HG02981 (cell line): ENCODE data around the gene OSBPL6.

Experiments
- ATAC-seq: cut with Tn5 transposase; IDR thresholded peaks from one replicate; pipeline ENCODE4 v1.9.1; 2021; ENCODE audit warnings: mild to moderate bottlenecking, moderate library complexity; ENCODE audit not compliant: unreplicated experiment

OSBPL6 gene

GRCh38 chr2:178237488-178238153 is 43.3 kb downstream of the OSBPL6 start:
- ATAC-seq, result no peak

- ATAC-seq, result no peak
Measured at GRCh38 chr2:178238154-178238521, 43.8 kb downstream of the OSBPL6 start.

- ATAC-seq, result no peak
Measured at GRCh38 chr2:178238750-178239149, 44.4 kb downstream of the OSBPL6 start.

- no peak for ATAC-seq
Measured at GRCh38 chr2:178241844-178242551, 47.7 kb downstream of the OSBPL6 start.

GRCh38 chr2:178242552-178242883 is 48.2 kb downstream of the OSBPL6 start:
- ATAC-seq, result no peak

- no peak for ATAC-seq
Measured at GRCh38 chr2:178243961-178244360, 49.6 kb downstream of the OSBPL6 start.

GRCh38 chr2:178244777-178245176 is 50.5 kb downstream of the OSBPL6 start:
- ATAC-seq, result no peak

- no peak for ATAC-seq
Measured at GRCh38 chr2:178246696-178247095, 52.4 kb downstream of the OSBPL6 start.

GRCh38 chr2:178247250-178247649 is 52.9 kb downstream of the OSBPL6 start:
- no peak for ATAC-seq

GRCh38 chr2:178250429-178250828 is 56.1 kb downstream of the OSBPL6 start:
- no peak for ATAC-seq

GRCh38 chr2:178251151-178251955 is 57.0 kb downstream of the OSBPL6 start:
- no peak for ATAC-seq

- no peak for ATAC-seq
Measured at GRCh38 chr2:178256382-178257042, 62.2 kb downstream of the OSBPL6 start.

GRCh38 chr2:178257127-178257526 is 62.8 kb downstream of the OSBPL6 start:
- ATAC-seq, result no peak

GRCh38 chr2:178258916-178259315 is 64.6 kb downstream of the OSBPL6 start:
- ATAC-seq, result no peak

- ATAC-seq, result no peak
Measured at GRCh38 chr2:178263159-178263860, 69.0 kb downstream of the OSBPL6 start.

- no peak for ATAC-seq
Measured at GRCh38 chr2:178264211-178264610, 69.9 kb downstream of the OSBPL6 start.

- no peak for ATAC-seq
Measured at GRCh38 chr2:178265851-178266250, 71.5 kb downstream of the OSBPL6 start.

GRCh38 chr2:178266445-178266844 is 72.1 kb downstream of the OSBPL6 start:
- no peak for ATAC-seq

GRCh38 chr2:178267660-178268059 is 73.3 kb downstream of the OSBPL6 start:
- ATAC-seq, result no peak

- no peak for ATAC-seq
Measured at GRCh38 chr2:178268435-178268834, 74.1 kb downstream of the OSBPL6 start.
